ENCODE data around the gene ACIN1.
A peak's percentile ranks its signal among the peaks of the same experiment; 100 is the strongest.

DNA sequence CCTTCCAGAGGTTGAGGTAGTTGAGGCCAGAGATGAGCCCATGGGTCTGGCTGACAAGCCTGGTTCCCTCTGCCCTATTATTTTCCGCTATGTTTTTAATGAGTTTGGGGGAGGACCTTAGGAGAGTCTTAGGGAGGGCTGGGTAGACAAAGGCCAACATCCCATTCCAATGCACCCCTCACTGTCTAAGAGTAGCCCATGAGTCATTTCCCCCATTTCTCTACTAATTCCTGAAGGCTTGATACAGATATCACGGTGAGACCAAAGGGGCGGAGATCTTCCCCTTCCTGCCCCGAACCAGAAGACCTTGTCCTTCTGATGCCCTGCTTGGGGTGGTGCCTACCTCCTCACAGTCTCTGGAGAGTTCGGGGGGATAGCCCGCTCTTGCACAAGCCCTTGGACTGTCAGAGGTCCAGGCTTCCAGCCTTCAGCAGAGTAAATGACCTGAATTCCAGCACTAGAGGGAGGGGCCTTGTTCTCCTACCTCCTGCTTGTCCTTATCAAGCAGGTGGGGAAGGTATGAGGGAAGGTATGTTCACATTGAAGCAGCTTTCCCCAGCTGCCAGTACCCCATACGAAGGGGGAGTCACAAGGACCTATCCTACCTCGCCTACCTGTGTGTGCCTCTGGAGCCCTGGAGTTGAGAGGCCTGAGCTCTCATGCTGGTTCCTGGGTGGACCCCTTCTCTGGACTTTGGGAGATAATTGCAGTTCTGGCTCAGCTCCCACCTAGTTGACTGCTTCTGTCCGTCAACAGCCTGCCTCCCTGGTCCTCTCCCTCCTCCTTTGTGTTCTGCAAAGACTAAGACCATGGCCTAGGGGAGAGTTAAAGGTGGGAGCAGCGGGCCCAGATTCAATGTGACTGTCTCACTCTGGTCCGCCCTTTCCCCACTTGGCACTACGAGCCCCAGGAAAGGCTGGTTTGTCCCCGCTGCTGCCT, 49.2 kb downstream of the ACIN1 start:
- no peak for TF ChIP-seq ZNF790 (CRISPR knock-in tag; IDR thresholded peaks at IDR 0.05; ENCODE audit: borderline replicate concordance)
- no peak for TF ChIP-seq ZNF451 (CRISPR knock-in tag; IDR thresholded peaks at IDR 0.05)
- TF ChIP-seq, protein P1, sequence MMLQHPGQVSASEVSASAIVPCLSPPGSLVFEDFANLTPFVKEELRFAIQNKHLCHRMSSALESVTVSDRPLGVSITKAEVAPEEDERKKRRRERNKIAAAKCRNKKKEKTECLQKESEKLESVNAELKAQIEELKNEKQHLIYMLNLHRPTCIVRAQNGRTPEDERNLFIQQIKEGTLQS (CRISPR knock-in tag; IDR thresholded peaks at IDR 0.05): no peak
- TF ChIP-seq TCF12 (IDR thresholded peaks at IDR 0.05): no peak
- TF ChIP-seq TCF12 (CRISPR knock-in tag; IDR thresholded peaks at IDR 0.05): no peak
- TF ChIP-seq POLR2A (IDR thresholded peaks at IDR 0.05; ENCODE audit: insufficient read depth in 1 of 2, low read depth in 2 of 2, low read length in 2 of 2): no peak
- 0 out of 2 replicates have a peak, but pooled peaks have one; percentile 17 for TF ChIP-seq NFIB (CRISPR knock-in tag; IDR thresholded peaks at IDR 0.05; ENCODE audit: borderline replicate concordance)
- TF ChIP-seq NCOA5 (CRISPR knock-in tag; IDR thresholded peaks at IDR 0.05): no peak
- no peak for TF ChIP-seq ZFP1 (CRISPR knock-in tag; IDR thresholded peaks at IDR 0.05)
- no peak for TF ChIP-seq CTCF (CRISPR knock-in tag; IDR thresholded peaks at IDR 0.05)
- TF ChIP-seq, protein P2, sequence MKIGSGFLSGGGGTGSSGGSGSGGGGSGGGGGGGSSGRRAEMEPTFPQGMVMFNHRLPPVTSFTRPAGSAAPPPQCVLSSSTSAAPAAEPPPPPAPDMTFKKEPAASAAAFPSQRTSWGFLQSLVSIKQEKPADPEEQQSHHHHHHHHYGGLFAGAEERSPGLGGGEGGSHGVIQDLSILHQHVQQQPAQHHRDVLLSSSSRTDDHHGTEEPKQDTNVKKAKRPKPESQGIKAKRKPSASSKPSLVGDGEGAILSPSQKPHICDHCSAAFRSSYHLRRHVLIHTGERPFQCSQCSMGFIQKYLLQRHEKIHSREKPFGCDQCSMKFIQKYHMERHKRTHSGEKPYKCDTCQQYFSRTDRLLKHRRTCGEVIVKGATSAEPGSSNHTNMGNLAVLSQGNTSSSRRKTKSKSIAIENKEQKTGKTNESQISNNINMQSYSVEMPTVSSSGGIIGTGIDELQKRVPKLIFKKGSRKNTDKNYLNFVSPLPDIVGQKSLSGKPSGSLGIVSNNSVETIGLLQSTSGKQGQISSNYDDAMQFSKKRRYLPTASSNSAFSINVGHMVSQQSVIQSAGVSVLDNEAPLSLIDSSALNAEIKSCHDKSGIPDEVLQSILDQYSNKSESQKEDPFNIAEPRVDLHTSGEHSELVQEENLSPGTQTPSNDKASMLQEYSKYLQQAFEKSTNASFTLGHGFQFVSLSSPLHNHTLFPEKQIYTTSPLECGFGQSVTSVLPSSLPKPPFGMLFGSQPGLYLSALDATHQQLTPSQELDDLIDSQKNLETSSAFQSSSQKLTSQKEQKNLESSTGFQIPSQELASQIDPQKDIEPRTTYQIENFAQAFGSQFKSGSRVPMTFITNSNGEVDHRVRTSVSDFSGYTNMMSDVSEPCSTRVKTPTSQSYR (CRISPR knock-in tag; IDR thresholded peaks at IDR 0.05; ENCODE audit: borderline replicate concordance): 0 out of 2 replicates have a peak, but pooled peaks have one; percentile 6
- no peak for TF ChIP-seq ZNF207 (IDR thresholded peaks at IDR 0.05; ENCODE audit: borderline replicate concordance)
- no peak for TF ChIP-seq ATF2 (CRISPR knock-in tag; IDR thresholded peaks at IDR 0.05)
- no peak for TF ChIP-seq ZNF530 (CRISPR knock-in tag; IDR thresholded peaks at IDR 0.05; ENCODE audit: low read depth)
- TF ChIP-seq ZNF274 (CRISPR knock-in tag; IDR thresholded peaks at IDR 0.05): no peak

Measured in HepG2 (cell line).